GOT3 (cell line): ENCODE data around the gene GPR55.

ENCODE experiments used
- DNase-seq: peaks from one replicate; lab custom pipeline; 2025; ENCODE audit warnings: mixed read lengths; lab: John Stamatoyannopoulos, UW

GPR55 gene

DNA sequence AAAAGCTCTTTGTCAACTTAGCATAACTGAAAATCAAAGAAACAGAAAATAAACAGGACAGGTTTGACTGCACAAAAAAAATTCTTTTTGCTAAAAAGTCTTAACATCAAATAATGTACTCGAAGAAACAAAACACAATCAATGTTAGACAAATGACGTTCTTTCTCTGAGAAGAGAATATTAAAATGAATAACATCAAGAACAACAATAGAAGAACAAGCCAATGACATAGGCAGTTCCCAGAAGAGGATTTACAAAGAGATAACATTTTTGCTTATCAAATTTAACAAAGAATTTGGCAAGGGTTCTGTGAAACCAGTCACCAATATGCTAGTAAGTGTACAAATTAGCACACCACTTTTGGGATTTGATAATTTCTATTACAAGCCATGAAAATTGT lies 5.8 kb downstream of the GPR55 start:
- DNase-seq, result no peak

DNA sequence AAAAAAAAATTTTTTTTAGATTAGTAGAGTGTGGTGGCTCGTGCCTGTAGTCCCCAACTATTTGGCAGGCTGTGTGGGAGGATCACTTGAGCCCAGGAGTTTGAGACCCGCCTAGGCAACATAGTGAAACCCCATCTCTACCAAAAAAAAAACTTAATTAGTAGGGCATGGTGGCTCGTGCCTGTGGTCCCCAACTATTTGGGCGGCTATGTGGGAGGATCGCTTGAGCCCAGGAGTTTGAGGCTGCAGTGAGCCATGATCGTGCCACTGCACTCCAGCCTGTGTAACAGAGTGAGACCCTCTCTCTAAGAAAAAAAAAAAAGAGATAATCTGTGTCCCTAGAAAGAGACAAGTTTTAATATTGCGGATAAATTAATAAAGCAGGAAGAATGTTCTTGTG lies 8.8 kb downstream of the GPR55 start:
- no peak for DNase-seq

DNA sequence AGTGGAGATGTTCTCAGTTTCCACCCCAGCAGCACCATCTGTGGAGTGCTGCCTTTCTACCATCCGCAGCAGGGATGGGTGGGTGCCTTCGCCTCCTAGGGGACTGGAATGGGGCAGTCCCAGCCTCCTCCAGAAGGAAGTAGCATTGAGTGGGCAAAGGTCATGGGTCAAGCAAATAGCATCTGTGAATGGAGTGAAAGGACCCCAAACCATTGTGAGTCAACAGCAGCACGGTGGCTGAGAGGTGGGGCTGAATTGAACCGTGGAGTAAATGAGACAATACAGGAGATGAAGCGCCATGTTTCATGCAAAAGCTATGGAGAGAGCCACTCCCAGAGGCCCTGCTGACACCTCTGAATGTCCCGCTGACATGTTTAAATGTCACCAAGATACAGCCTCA lies 9.7 kb downstream of the GPR55 start:
- DNase-seq, result no peak

DNA sequence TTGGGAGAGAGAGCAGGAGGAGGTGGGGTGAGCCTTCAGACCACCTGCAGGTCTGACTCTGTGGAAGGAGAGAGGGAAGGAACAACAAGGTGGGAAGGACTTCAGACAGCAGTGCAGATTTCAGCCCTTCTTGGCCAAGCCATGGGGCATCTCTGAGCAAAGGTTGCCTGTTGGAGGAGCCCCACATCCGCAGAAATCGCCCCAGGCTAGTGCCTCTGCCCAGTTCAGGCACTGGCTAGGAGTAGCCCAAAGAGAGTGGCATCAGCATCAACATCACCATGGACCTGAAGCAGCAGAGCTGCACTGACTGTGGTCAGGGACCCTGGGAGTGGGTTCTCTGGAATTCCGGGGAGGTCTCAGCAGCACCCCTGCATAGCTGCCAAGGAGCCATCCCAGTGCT lies 10.2 kb downstream of the GPR55 start:
- DNase-seq, result no peak

- no peak for DNase-seq
These were observed 11.5 kb downstream of the GPR55 start for GRCh38 chr2:230913406-230914143.

GRCh38 chr2:230912724-230913123 lies 12.3 kb downstream of the GPR55 start:
- no peak for DNase-seq

DNA sequence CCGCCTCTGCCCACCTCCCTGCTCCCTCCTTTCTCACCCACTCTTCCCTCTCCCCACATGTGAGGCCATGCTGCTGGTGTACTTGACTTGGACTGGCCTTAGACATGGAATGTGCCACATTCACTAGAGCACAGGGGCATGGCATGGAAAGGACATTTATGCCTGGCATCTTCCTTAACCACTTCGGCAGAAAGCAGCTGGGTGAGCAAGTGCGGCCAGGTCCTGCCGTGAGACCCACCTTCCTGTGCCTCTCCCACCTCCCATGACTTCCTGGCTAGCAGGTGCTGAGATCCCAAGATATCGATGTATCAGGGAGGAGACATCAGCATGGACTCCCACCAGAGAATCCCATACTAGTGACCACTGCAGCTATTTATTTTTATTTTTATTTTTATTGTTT lies 13.0 kb downstream of the GPR55 start:
- DNase-seq, result no peak

DNA sequence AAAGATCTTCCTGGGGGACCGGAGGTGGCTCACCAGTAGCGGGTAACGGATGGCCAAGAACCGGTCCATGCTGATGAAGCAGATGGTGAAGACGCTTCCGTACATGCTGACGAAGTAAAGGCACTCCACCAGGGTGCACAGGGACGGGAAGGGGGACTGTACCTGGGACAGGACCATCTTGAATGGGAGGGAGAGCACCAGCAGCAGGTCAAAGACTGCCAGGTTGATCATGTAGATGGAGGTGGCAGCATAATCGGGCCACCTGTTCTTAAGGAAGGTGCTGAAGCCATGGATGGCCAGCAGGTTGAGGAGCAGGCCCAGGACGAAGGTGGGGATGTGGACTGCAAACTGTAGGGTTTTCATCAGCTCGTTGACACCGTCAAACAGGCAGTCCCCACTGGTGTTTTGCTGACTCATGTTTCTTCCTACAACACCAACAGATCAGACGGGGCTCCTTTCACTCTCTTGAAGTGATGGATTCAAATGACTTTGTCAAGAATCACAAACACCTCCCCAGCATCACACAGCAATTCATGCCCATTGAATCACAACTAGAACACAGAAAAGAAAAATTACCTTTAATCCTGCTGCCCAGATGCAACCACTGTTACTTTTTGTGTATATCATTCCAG lies 14.4 kb downstream of the GPR55 start:
- no peak for DNase-seq

DNA sequence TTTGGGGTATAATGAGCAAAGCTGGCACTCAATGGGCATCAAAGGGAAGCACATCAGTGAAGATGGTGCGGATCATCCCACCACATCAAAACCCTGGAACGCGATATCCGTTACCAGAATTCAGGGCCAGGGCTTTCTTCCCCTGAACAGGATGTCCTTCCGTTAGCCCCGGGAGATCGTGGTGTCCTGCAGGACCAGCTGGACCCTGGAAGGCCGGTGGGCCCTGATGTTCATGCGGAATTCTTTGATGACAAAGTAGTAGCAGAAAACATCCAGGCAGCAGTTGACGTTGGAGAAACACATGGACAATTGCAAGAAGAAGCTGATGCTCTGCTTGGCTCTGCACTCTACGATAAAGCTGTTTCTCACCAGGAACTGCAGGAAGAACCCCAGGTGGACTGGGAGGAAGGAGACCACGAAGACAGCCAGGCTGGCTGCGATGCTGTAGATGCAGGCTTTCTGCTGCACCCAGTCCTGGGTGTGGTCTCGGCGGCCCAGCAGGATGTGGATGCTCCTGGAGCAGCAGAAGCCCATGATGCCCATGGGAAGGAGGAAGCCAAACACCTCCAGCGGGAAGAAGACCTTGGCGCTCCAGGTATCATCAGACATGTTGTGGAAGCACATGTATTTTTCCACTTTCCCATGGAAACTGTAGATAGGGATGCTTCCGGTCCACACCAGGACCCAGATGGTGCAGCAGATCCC lies 15.0 kb downstream of the GPR55 start:
- no peak for DNase-seq

DNA sequence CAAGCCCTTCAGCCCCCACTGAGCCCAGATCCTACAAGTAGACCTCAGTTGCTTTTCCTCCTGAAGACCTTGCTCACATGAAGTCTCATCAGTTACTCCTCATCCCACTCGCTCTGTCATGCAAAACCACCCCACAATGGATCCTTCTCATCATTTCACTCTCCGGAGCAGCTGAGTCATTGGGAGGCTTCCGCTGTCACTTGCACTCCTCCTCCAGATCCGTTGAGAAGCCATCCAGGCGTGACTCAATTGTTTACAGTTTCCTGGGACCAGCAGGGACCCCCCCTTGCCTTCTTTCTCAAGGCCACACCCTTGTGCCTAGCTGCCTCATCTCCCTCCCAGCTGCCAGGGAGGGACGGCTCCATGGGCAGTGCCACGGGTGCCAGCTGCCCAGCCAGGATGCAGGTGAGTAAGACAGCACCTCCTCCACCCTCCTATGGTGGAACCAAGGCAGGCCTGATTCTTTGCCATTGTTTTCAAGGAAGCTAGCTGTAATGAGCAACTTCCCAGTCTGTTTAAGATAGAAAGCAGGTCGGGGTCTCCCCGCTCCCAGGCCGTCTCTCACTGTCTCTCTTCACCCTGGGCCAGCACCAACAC lies 16.3 kb downstream of the GPR55 start:
- DNase-seq, result peak; percentile 59

- no peak for DNase-seq
These were observed 16.9 kb downstream of the GPR55 start for GRCh38 chr2:230908092-230908594.

GRCh38 chr2:230907361-230908091 lies 17.5 kb downstream of the GPR55 start:
- no peak for DNase-seq

DNA sequence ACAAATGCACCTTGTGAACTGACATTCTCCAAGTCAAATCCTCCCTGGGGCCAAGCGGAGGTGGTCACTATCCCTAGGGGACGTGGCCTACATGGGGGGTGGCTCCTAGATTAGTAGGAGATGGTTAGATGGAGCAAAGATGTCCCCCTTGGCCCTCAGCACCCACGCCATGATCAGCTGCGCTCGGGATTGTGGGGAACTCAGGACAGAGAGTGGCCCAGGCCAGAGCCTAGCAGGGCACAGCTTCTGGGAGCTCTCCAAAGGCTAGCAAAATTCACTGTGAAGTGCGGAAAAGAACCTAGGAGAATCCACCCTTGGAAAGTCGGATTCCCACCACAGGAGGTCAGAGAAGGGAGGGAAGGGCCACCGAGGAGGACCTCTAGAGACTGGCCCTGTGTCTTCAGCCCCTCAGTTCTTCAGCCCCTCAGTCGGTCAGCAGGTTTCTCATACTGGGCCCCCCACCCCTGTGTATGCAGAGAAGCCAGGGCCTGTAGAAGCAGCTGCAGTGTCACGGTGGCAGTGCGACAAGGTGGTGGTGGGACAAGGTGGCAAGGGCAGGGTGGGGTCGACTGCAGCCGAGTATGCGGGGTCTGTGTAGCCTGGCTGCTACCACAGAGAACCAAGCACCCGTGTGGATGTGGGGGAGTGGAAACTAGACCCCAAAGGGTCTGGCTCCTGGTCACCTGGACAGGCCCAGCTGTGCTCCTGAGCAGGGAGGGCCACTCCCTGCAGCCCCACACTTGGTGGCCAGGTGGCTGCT lies 18.4 kb downstream of the GPR55 start:
- DNase-seq, result no peak

- DNase-seq, result no peak
These were observed 19.3 kb downstream of the GPR55 start for GRCh38 chr2:230905448-230906421.

DNA sequence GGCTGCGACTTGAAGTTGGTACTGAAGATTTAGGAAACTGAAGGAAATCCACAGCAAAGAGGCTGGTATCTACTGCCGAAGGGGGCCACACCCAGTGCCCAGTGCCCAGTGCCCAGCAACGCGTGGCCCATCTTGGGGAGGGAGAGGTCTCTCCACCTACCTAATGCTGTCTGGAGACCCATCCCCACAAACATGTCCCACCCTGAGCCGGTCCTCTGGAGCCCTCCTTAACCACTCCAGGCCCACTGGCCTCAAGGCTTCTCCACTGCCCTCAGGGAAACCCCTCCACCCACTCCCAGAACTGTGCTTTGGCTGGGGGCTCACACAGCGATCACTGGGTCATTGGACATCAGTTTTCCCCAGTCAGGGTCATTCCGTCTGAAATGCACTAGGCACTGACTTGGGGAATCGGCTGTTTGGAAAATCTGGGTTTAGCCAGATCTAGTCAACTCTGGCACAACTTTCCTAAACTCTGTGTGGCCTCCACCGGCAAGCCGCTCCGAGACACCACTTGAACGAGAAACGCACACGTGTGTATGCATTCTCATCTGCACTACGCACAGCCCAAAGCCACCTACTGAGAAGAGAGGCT lies 20.1 kb downstream of the GPR55 start:
- DNase-seq, result no peak

DNA sequence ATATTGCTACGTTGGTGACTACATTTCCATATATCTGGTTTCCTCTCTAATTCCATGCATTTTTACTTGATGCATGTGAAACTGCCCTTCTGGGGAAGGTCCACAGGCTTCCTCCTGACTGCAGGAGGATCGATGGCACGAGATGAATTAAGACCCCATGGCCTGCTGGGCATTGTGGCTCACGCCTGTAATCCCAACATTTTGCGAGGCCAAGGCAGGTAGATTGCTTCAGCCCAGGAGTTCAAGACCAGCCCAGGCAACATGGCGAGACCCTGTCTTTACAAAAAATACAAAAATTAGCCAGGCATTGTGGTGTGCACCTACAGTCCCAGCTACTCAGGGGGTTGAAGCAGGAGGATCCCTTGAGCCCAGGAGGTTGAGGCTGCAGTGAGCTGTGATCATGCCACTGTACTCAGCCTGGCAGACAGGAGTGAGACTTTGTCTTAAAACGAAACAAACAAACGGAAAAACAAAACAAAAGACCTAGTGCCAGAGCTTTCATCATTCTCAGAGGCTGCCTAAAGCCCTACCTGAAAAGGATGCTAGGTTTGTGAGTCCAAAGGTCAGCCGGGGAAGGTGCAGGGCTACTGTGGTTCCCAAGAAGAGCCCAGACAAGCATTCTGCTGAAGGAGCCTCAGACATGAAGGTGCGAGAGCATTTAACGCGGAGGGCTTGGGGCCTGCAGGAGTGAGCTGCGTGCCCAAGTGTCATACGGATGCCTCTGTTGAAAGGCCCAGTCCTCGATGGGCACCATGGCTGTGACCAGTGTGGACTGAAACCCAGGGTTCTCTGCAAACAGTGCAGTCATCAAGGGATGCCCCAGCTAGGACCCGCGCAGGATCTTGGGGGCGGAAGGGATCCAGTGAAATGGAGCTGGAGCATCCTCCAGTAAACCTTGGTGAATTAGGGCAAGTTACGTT lies 21.6 kb downstream of the GPR55 start:
- no peak for DNase-seq

- no peak for DNase-seq
These were observed 22.7 kb downstream of the GPR55 start for GRCh38 chr2:230902180-230902899.

GRCh38 chr2:230901006-230901405 lies 24.0 kb downstream of the GPR55 start:
- no peak for DNase-seq
